HG03025 (cell line): ENCODE measurements around the gene THYN1.
"Not testable (repeated sequence)": the region's sequence is repeated elsewhere in the genome, so short reads cannot be mapped to it uniquely, and the experiment has no call there.

Source experiments
- ATAC-seq: cut with Tn5 transposase; IDR thresholded peaks from one replicate; pipeline ENCODE4 v1.9.1; 2021; ENCODE audit warnings: mild to moderate bottlenecking, moderate library complexity; ENCODE audit not compliant: unreplicated experiment, low FRiP score

THYN1 gene

DNA sequence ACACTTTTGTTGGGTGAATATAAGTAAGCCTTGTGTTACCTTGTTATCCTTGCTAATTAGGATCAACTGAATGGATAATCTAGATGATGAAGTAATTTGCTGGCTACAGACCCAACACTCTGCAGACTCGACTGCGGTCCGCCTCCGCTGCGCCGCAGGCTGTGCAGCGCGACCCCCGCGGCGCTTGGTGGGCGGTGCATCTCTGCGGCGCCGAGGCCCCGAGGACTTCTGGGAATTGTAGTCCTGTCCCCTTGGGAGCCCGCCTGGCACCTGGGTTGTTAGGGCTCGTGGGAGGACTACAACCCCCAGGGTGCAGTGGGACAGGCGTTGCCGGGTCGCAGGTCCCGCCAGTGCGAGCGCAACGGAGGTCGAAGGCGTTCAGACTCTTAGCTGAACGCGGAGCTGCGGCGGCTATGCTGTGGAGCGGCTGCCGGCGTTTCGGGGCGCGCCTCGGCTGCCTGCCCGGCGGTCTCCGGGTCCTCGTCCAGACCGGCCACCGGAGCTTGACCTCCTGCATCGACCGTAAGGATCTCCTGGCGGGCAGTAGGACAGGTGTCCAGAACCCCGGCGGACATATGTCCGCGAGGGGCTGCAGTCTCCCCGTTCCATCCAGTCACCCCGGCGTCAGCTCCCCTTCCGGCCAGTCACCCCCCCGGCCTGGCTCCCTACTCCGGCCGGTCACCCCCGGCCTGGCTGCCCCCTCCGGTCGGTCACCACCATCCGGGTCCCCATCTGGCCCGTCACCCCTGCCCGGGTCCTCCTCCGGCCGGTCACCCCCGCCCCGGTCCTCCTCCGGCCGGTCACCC, at the start of gene THYN1, which contains the start of gene ACAD8:
THYN1 (minus strand) TSS at position 165 of the 806 bp plus-strand sequence. CDS start 470 bp downstream, outside the sequence.
ACAD8 (plus strand) TSS at position 381 of the 806 bp plus-strand sequence; CDS start at position 414, 33 bp downstream.
- ATAC-seq = peak; percentile 98

DNA sequence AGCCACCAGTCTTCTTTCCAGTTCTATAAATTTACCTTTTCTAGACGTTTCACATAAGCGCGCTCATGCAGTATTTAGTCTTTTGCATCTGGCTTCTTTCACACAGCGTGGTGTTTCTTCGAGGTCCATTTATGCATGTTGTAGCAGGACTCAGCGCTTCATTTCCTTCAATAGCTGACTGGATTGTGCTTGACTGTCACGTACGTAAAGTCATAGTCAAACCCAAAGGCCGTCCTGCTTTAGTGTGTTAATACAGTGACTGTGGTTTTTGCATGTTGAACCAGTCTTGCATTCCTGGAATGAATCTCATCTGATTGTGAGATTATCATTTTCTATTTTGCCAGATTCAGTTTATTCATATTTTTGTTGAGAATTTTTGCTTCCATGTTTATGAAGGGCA, 41.5 kb upstream of the THYN1 start:
- ATAC-seq = no peak

DNA sequence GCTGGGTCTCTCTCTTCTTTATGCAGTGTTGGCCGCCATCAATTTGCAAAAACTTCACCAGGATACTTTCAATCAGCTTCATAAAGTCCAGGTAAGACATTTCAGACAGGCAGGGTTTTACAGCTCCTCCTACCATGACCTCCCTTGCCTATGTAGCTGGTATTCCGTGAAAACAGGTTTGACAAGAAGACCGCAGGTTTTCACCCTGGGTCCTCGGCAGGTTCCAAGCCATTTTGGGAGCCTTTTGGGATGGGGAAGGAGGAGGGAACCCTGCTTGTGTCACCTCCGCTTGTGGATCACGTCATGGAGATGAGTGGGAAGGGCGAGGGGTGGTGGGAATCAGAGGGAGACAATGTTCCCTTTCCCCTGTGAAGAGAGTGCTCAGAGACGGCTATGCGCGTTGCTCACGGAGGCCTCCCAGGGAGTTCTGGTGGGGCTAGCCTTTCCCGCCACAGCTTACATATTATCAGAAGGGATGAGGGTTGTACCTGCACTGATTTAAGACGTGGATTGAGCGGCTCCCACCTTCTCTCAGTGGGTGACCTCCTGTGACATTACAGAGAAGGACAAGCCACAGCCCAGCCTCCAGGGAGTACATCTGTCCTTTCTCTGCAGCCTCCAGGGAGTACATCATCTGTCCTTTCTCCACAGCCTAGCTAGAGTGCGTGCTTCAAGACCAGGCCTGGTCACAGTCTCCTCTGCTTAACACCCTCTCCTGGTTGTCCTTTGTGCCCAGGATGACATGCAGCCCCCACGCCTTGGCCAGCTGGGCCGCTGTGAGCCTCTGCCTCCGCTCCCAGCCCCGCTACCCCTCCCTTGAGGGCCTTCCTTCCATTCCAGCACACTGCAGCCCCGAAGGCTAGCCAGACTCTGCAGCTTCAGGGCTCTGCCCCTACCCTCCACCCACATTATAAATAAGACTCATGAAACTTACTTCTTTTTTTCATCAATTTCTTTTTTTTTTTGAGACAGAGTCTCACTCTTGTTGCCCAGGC, 40.3 kb upstream of the THYN1 start:
- no peak for ATAC-seq

DNA sequence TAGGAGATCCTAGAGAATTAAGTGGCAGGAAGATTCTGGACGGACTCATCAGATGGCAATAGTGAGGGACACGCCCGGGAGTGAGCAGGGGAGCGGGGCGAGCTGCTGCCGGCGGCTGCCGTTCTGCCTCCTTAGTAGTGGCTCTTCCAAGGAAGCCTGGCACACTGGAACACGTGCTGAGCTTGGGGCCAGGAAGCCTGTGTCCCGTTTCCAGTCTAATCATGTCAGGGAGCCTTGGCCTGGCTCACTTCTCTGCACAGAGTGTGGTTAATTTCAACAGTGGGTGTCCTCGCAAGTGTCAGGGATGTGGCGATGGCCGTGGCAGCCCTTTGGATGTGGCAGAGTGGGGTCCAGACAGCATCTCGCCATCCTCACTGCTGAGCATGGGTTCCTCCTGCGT, 39.5 kb upstream of the THYN1 start:
- ATAC-seq = no peak

DNA sequence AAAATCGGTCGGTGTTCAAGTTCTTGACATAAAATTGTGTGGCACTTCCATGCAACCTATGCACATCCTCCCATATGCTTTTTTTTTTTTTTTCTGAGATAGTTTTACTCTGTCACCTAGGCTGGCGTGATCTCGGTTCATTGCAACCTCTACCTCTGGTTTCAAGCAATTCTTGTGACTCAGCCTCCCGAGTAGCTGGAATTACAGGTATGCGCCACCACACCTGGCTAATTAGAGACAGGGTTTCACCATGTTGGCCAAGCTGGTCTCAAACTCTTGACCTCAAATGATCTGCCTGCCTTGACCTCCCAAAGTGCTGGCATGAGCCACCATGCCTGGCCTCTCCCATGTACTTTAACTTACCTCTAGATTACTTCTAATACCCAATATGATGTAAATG, 38.0 kb upstream of the THYN1 start:
- no peak for ATAC-seq

DNA sequence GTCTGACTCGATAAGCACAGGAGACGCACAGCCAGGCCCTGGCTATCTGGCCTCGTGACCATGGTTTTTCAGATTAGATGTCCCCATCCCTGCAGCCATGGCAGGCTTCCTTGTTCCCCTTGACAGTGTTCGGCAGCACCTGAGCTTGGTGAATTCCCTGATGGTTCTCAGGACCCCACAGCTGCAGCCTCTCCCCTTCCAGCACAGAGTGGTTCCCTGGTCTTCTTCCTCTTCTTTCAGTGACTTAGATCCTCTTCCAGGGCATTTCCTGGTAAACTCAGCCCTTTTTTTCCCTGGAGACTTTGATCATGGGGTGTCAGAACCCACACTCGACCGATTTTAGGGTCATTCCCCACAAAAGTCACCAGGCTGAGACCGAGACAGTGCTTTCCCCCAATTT, 37.5 kb upstream of the THYN1 start:
- ATAC-seq = no peak

DNA sequence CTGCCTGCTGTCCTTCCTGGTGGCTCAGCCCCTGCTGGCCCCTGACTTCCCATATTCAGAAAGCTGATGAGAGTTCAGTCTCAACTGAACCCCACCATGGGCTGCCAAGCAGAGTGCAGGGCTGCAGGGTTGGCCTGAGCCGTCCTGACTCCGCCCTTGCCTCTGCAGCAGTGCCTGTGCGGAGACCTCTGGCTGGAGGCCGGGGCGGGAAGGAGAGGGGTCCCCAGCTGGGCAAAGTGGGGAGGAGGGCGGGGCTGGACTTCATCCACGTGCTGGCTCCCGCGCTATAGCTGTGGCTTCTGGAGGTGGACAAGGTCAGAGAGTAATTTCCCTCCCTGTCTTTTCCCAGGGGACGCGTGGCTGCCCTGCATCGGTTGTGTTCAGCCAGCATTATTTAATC, 36.6 kb upstream of the THYN1 start:
- ATAC-seq = no peak

DNA sequence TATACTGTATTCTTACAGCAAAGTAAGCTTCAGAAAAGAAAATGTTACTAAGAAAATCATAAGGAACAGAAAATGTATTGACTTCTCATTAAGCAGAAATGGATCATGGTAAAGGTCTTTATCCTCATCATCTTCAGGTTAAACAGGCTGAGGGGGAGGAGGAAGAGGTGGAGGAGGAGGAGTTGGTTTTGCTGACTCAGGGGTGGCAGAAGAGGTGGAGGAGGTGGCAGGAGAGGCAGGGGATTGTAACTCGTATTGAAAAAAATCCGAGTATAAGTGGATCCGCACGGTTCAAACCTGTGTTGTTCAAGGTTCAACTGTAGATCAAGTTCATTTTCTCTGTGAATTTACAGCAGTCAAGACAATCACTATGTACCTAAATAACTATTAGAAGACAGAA, 36.0 kb upstream of the THYN1 start:
- ATAC-seq = no peak

DNA sequence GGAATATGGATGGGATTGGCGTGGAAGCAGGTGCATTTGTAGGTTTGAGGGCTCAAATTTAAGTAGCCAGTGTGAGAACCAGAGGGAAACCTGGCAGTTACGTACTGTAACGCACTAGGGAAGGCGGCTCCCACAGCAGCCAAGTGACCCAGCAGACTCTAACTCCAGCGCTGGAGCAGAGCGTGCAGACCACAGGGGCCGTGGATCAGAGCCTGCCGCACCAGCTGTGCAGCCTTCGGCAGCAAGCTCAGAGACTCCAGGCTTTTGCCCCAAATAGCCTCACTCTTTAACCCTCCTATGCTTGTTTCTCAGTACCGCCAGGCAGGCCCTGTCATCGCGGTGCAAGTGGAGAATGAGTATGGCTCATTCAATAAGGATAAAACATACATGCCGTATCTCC, 35.3 kb upstream of the THYN1 start:
- no peak for ATAC-seq

DNA sequence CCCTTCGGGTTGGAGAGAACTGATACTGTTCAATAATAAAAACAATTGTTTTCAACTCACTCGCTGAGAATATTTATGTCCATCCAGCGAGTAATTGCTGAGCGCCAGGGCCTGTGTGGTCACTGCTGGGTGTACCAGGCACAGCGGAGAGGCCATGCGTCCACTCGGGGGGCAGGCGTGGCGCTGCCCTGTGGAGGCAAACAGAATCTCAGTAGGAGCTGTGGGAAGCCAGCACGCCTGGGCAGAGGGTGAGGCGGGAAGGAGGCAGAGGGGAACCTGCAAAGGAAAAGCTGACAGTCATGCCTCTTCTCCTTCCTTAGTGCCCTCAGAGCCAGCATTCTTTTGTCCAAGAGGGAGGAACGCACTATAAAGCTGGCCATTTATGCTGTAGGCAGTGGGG, 34.4 kb upstream of the THYN1 start:
- ATAC-seq = no peak

DNA sequence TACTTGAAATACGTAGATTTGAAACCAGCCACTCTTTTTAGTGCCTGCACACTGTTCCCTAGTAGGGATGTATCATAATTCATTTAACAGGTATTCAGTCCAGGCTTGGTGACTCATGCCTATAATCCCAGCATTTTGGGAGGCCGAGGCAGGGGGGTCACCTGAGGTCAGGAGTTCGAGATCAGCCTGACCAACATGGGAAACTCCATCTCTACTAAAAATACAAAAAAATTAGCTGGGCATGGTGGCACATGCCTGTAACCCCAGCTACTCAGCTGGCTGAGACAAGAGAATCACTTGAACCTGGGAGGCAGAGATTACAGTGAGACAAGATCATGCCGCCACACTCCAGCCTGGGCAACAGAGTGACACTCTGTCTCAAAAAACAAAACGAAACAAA, 31.2 kb upstream of the THYN1 start:
- ATAC-seq = not testable (repeated sequence)

DNA sequence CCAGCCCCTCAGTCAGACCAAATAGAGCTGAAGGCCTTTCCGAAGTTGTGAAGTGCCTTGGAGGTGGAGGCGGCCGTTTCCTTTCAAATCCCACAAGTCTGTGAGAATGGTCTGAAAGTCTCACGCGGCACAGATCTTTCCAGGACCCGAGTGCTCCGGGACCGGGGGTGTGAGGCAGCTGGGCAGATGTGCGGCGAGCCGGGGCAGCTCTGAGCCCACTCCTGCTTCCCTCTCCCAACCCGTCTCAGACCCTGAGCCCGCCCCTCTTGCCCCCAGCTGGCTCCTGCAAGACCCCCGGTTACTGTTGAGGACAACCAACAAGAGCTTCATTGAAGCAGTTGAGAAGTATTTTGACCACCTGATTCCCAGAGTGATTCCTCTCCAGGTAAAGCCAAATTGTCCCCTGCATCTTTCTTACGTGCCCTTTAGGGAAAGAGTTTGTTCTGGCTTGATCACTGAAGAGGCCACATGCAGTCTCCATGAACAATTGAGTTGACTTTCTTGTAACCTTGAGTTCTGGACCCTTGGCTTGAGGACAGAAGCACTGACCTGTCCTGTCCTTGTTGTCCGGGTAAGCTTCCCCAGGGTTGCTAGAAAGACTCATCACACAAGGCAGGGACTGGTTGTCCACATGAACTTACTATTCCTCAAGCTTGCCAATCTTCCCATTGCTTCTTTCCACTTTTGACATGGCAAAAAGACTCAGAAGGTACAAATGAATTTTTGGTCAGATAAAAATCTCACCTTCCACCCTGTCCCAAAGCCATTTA, 30.5 kb upstream of the THYN1 start:
- ATAC-seq = no peak

DNA sequence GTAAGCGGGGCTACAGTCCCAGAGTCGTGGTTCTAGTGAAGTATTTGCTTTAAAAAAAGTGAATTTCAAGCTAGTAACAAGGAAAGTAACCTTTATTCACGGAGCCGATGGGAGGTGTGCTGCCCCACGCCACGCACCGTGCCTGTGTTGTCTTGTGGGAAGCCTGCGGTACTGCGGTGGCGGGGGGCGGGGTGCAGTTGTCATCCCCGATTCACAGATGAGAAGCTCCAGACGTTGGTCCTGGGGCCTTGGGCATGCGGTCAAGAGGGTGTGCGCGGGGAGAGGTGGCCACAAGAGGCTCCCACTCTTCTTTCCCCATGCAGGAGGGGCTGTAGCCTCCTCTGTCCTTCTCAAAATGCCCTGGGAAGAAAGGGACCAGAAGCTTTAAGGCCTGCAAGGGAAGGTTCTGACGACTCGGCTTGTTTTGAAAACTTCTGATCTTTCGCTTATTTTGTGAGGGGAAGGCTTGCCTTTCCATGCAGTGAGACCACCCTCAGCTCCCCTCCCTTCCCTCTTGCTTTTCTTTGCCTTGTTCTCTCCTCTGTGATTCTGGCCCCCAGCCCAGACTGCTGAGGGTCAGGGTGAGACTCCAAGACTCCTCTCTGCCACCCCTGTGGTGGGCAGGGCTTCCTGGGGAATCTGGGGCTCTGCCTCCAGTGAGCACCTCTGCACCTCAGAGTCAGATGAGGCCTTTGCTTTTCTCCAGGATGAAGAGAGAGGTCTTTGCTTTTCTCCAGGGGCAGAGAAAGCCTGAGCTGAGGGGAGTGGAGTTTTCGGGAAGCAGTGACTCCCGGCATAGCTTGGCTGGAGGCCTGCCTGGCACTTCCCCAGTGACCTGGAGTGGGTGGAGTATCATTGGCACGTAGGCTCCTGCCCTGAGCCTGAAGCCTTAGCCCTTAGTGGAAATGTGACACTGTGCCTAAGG, 29.2 kb upstream of the THYN1 start:
- ATAC-seq = no peak

DNA sequence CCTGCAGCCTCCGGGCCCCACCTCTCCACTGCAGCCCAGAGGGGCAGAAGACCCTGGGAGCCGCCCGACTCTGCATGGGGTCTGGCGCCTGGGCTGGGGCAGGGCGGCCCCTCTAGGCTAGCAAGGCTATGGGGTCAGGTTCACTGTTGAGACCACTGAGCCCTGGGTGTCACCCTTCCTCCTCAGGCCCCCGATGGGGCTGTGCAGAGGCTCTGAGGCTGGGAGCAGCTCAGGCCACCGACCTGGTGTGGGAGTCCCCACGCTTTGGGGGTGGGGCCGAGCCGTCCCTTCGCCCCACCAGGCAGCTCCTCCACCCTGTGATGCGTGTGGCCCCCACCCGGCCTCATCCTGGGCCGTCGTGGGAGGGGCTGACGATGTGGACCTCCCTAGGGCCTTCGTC, 28.5 kb upstream of the THYN1 start:
- not testable (repeated sequence) for ATAC-seq

DNA sequence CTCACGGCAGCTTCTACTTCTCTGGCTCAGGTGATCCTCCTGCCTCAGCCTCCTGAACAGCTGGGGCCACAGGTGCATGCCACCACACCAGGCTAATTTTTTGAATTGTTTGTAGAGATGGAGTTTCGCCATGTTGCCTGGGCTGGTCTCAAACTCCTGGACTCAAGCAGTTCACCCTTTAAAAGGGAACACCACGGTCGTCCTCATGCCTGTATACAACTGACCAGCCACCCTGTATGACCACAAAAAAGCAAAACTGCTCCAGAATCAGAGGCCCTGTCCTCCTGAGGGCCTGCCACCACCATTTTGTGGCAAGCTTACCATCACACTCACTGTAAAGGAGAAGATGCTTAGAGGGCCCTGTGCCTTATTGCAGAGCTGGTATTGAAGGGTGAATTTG, 25.2 kb upstream of the THYN1 start:
- no peak for ATAC-seq

DNA sequence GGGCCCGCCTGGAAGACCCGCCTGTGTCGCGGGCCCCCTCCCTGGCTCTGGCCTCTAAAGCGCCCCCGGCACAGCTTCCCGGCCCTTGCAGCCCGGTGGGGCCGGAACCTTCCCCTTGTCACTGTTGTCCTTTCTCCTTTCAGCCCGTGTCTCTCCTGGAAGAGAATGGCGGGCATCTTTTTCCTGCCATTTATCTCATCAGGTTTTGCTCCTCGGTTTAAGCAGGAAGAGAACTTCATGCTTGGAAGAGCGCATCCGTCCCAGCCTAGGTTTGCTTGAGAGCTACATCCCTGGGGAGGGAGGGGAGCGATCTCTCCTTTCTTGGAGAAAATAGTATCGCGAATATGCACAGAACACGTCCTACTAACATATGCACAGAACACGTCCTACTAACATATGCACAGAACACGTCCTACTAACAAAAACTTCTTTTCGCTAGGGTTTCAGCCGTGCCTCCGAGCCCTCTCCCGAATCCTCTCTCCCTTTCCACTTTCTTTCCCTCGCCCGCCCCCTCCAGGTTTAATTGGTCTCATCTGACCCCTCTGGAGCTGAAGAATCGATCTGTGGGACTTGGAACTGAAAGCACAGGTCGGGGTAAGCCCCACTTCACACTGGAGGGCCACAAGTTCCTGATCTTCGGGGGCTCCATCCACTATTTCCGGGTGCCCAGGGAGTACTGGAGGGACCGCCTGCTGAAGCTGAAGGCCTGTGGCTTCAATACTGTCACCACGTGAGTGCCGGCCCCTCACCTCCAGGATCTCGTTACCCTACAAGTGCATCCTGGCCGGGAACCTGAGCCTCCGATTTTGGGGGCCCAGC, 24.2 kb upstream of the THYN1 start:
- no peak for ATAC-seq

DNA sequence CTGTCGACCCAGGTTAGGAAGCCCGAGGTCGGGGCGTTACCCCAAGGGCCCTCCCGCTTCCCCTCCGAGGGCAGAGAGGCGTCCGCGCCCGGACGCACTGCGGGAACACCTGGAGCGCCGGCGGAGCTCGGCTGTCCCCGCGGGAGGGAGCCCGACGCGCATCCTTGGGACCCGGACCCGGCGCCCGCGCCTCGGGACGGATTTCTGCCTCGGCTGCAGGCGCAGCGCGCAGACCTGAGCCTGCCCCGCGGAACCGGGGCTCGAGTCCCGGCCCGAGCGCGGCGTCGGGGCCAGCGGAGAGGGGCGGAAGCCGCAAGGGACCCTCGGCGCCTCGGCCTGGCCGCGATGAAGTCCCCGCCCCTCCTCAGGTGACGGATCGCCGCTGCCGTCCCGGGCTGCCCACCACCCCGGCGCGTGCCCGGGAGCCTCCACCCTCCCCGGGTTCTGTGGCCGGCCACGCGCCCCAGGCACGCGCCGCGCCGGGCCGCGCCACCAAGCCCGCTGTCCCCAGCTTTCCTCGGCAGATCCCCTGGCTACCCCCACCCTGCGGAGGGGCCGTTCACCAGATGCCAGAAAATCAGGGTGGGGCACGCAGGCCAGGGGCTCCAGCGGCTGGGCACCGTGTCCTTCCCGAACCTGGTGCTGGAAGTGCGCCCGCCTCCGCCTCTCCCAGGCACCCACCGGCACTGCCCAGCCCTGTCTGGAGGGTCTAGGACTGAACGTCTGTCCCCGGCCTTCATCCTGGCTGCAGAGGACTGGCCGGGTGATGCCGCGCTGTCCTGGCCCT, 23.4 kb upstream of the THYN1 start:
- no peak for ATAC-seq
